NCI-H2081 (cell line): Measurements from ENCODE around the gene RPGRIP1L.
A peak's percentile ranks its signal among the peaks of the same experiment; 100 is the strongest.

Source experiments
- DNase-seq, 2 experiments: peaks; one replicate each; lab custom pipeline; 2025; lab: John Stamatoyannopoulos, UW

RPGRIP1L gene

DNA sequence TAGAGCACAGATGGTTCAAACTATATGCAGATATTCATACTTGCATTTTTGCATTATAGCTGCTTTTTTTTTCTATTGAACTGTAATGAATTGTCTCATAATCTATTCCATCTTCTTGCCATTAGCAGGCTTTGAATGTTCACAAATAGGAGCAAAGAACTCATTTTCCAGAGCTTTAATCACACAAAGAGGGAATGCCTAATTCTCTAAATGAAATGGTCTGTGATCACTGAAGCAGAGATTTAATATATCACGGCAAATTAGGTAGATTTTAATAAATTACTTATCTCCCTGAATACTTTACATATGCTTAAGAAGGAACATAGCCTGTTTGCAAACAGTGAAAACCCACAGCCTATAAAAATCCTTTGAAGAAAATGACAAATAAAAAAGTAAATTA is 103.0 kb downstream of the RPGRIP1L start:
- no peak for DNase-seq

DNA sequence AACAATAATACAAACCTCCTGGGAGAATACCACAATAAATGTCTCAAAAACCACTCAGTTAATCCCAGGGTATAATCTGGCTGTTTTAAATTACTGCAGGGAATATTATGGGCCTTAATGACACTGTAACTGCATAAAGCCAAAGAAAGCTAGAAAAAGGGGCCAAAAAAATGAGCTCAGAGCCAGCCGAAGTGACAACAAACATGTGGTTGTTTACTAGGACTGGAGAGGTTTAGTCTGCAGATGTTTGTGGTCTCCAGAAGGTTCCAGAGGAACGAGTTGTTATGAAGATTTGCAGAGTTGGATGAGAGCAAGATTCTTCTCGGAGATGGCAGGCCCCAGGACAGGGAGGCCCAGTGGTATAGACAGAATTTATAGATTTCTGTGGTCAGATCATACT is 103.5 kb downstream of the RPGRIP1L start:
- no peak for DNase-seq

DNA sequence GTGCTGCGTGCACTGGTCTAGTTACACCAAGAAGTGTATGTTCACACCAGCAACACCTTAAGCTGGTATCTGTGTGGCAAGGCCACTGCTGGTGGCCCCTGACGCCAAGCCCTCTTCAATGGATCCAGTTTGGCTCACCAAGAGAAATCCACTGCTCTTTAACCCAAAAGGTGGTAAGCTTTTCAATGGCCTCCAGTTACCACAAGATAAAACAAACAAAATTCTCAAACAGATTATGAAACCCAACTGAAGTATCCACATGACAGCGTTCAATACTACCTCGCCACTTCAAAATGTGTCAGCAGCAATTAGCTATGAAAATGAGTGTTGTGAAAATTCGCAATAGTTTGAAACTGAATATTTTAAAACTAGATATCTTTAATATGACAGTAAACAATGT is 104.1 kb downstream of the RPGRIP1L start:
- no peak for DNase-seq

DNA sequence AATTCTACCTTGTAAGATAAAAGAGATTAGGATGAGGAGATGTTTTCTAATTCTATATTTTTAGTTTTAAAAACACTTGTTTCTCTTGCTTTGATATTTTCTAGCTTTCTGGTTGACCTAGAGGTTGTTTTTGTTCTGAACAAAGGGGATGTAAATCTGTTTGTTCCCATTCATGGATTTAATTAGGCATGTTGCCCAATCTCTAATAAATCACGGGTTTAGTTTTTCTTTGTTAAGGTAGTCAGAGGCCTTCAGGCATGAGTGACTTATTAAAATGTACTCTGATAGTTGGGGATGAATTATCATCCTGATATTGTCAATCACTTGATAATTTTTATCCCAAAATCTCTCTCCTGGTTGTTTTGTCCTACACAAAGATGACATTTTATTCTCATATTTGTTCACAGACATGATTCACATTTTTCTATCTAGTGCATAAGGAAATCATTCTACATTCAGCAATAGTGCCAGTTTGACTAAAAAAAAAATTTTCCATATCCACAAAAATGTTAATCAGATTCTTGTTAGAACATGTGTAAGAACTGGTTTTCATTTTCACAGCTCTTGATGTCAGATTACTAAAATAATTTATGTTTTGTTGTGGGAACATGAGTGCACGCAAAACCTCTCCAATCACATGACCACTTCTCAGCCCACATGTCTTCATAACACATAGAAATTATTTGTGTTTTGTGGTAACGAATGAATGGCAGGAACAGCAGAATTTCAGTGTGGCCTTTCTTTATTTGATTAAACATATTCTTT is 105.0 kb downstream of the RPGRIP1L start:
- DNase-seq = no peak

DNA sequence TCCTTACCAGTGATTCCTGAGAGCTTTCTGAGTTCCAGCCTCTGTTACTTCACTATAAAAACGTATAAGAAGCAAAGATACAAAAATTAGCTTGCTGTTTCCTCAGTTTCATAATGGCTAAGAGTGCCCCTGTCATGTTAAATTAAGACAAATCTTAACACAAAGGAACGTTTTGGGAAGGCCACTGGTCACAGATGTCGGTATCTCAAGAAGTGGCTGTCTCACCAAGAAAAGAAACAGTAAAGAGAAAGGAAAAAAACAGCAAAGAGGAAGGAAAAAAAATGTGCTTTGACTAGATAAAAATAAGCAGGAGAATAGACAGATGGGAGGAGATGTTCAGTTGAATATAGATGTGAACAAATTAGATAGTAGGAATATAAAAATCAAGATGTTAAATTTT is 105.9 kb downstream of the RPGRIP1L start:
- DNase-seq = no peak

DNA sequence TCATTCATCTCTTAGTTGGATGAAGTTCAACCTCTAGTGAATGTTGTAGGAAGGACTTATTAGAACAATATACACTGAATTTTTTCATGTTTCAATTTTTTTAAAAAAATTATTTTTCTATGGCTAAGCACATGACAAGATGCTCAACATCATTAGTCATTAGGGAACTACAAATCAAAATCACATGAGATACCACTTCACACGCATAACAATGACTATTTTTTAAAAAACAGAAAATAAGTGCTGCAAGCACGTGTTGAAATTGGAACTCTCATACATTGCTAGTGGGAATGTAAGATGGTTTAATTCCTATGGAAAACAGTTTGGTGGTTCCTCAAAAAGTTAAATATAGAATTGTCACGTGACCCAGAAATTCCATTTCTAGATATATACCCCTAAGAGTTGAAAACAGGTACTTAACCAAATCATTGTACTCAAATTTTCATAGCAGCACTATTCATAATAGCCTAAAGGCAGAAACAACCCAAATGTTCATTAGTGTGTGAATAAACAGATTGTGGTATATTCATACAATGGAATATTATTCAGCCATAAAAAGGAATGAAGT is 115.5 kb downstream of the RPGRIP1L start:
- DNase-seq = no peak

DNA sequence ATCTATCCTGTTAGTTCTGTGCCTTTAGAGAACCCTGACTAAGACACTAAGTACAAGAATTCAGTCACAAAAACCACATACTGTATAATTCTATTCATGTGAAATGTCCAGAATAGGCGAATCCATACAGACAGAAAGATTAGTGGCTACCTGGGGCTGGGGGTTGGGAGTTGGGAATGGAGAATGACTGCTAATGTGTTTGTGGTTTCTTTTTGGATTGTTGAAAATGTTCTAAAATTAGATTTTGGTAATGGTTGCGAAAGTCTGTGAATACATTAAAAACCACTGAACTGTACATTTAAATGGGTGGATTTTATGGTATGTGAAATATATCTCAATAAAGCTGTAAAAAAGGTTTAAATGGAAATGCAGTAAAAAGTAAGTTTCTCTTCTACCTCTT is 120.3 kb downstream of the RPGRIP1L start:
- no peak for DNase-seq

DNA sequence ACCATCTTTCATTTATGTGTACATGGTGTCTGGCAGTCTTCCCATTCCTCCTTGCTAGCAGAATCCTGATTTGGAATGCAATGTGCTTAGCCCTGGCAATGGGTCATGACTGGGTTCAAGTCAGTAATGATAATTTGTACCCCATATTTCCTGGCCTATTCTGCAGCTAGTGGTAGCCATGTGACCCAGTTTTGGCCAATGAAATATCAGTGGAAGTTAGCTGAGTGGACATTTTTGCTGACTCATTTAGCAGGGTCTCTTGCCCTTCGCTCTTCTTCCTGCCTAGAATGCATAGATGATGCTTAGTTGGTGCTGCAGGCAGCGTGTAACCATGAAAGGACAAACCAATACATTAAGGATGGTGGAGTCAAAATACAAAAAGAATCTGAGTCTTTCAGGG is 121.9 kb downstream of the RPGRIP1L start:
- DNase-seq = no peak

DNA sequence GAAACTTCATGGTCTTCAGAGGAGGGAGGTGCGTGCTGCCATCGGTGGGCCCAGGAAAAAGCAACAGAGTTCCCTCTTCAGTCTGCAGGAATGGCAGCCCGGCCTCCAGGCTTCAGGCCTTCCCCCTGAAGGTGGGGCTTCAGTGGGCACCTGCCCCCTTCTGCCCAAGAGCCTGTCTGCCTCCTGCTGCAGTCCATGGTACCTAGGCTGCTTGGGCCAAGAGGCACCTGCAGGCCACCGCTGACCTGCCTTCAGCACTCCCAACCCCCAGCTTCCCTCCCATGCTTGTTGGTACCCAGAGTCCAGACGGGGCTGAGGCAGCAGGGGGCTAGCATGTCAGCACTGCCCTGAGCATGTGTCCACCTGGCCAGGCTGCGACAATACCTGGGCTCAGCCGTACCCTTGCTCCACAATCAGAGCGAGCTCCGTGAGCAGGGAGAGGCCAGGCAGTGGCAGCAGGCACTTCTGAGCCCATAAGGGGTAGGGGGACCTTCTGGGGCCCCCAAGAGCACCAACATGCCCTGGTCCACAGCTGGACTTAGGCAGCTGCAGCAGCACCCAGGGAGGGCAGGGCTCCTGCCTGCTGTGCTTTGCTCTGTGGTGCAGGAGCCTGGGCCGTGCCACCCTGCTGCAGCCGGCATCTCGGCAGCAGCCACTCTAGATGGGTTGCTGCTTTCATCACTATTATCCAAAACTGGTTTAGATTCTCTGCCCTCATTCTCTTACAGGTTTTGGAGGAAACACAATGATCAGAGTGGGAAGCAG is 123.4 kb downstream of the RPGRIP1L start:
- no peak for DNase-seq

DNA sequence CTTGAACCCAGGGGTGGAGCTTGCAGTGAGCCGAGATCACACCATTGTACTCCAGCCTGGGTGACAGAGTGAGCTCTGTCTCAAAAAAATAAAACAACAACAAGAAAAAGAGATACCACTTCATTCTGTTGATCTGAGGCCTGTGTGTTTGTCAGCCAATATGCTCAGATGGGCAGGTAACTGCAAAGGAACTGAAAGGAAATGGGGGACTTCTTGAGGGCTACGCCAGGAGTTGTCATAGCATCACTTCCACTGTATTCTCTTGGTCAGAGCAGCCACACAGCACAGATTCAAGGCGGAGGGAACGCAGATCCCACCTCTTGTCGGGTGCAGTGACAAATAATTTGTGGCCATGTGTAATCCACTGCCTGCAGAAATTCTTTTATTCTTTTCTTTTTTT is 126.8 kb downstream of the RPGRIP1L start:
- no peak for DNase-seq

DNA sequence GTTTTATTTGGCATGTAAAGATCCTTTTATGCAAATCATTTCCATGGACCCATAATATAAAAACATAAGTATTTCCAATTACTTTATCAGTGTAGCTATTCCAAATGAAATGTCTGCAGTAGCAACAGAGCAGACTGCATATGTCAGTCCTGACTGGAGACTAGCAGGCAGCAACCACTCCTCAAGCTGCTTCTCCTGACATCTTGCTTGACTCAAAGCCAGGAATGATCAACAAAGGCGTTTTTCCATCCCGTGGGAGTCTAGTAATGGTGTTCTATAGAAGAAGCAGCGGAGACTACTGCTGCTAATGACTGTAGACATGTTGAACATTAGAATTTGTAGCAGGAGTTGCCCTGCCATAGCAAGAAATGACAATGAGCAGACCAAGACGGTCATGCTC is 127.4 kb downstream of the RPGRIP1L start:
- no peak for DNase-seq

DNA sequence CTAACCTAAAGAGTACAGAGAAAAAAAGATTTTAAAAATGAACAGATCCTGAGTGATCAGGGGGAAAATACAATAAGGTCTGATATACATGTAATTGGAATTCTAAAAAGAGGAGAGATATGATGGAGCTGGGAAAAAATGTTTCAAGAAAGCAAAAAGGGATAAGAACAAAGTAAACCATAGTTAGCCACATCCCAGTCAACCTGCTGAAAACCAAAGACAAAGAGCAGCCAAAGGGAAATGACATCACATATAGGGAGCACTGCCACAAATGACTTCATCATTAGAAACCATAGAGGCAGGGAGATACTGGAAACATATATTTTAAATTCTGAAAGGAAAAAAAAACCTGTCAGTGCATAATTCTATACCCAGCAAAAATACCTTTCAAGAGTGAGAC is 131.9 kb downstream of the RPGRIP1L start:
- no peak for DNase-seq

DNA sequence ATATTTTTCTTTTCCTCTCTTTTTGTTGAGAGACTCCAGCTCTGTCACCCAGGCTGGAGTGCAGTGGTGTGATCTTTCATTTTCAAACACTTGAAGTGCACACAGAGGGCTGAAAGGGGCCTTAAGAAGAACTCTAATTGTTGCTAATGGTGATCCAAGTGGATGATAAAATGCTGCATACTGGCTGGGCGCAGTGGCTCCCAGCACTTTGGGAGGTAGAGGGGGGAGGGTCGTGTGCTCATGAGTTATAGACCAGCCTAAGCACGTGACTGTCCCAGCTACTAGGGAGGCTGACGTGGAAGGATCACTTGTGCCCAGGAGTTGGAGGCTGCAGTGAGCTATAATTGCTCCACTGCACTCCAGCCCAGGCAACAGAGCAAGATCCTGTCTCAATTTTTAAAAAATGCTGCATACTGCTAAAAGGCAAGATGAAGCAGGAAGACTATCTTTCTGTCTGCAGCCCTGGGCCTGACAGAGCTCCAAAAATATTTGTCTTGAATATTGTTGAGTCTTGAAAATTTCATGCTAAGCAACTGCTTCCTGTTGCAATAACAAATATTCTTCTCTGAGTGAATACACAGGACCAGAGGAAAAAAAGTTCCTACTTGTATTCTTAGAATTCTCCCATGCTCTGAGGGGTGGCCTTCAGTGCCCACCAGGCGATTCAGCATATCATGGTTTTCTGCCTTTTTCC is 137.0 kb downstream of the RPGRIP1L start:
- no peak for DNase-seq

DNA sequence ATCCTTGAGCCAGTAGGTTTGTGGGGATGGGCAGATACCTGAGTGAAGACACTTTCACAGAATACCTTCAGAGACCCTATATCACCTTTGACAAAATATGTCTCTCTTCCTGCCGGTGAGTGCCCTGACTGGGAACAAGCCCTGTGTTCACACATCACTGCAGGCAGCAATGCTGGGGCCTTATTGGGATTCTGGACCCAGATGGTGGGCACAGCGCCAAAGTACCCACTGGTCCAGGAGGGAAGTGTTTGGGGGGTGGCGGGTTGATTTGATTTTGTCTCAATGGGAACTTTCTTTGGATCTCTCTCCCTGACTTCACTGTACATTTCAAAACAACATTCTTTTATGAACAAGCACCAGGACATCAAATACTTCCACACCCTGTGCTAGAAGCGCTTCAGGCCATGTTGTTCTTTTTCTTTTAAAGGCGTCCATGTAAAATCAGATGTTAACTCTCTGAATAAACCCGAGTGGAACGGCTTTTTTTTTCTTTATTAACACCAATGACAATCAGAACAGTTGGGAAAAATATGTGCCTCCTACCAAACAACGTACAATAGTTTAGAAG is 138.3 kb downstream of the RPGRIP1L start:
- no peak for DNase-seq

DNA sequence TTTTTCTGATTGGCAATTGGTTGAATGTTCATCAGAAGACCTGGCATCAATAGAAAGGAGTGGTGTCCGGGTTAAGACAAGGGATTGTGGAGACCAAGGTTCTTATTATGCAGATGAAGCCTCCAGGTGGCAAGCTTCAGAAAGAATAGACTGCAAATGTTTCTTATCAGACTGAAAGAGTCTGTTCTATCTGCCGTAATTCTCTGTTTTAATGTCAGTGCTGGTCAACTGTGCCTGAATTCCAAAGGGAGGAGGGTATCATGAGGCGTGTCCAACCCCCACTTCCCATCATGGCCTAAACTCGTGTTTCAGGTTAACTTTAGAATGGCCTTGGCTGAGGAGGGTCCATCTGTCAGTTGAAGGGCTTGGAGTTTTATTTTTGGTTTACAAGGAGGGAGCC is 140.2 kb downstream of the RPGRIP1L start:
- no peak for DNase-seq

DNA sequence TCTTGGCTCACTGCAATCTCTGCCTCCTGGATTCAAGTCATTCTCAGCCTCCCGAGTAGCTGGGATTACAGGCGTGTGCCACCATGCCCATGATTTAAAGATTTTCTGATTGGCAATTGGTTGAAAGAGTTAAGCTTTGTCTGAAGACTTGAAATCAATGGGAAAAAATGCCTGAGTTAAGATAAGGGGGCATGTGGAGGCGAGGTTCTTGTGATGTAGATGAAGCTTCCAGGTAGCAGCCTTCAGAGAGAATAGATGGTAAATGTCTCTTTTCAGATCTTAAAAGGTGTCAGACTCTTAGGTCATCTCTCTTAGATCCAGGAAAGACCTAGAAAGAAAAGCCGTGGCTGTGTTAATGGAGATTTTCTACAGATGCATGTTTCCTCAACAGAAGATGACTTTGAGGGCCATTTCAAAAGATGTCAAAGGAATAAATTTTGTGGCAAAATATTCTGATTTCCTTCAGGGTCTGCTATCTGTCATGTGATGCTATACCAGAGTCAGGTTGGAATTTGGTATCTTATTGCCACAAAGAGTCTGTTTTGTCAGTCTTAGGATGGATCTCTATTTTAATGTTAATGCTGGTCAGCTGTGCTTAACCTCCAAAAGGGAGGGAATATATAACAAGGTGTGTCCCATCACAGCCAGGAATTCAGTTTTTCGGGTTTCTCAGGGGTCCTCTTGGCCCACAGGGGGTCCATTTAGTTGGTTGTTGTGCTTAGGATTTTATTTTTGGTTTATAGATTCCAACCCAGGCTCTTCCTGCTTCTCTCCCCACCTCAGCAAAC is 142.4 kb downstream of the RPGRIP1L start:
- no peak for DNase-seq

DNA sequence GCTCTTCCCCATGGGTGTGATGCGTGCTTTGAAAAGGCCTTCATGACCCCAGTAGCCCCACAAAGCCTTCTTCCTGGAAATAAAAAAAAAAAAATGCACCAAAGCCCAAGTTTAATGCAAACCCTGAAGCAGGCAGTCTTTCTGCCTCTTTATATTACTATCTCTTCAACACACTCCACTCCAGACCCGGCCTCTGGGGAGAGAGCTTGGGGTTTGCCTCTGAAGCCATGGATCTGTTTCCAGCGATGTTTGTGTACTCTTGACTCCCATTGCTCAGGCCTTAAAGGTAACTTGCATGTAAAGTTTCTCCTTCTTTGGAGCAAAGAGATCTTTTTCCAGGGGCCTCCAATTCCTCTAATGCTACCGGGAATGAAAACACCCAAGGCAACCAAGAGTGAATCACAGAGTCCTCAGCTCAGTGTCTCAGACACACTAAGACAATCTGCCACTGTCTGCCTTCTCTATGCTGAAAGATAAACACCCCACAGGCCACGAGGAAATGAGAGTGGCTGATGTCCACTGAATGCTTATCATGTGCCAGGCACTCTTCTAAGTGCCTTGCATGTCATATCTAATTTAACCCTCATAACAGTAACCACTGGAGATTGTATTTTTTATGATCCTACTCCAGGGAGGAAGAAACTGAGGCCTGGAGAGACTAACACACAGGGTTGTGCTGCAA is 144.2 kb downstream of the RPGRIP1L start:
- DNase-seq = no peak

DNA sequence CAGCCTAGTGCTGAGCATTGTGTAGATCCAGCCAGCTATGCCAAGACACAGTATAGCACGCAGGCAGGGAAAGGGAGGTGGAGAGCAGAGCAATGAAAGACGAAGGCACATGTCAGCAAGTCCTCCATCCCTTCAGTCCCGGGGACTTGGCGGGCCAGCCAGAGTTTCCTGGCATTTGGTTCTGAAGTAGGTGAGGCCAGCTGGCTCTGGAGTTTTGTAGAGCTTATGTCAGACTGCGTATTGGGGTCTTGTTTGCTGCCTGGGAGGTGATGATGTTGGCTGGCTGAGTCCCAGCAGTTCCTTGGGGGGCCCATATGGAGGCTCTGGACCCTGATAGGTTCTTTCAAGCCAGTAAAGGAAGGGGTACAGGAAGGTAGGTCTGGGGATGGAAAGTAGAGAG is 144.9 kb downstream of the RPGRIP1L start:
- no peak for DNase-seq

DNA sequence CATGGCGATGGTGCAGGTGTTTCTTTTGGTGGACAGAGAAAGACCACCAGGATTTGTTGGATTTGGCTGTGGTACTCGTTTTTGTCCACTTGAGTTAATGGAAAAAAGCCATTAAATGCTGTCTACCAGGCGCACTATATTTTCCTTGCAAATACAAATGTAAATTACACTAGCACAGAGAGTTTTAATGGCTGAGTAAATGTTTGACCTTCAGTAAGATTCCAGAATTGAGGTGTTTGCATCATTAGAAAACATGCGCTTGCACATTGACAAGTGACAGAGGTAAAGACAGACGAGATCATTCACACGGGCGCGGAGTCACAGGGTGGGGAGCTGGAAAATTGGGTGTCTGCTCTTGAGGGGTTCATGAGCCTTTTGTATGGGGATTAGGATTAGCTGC is 147.1 kb downstream of the RPGRIP1L start:
- DNase-seq = peak; percentile 30 to 81

DNA sequence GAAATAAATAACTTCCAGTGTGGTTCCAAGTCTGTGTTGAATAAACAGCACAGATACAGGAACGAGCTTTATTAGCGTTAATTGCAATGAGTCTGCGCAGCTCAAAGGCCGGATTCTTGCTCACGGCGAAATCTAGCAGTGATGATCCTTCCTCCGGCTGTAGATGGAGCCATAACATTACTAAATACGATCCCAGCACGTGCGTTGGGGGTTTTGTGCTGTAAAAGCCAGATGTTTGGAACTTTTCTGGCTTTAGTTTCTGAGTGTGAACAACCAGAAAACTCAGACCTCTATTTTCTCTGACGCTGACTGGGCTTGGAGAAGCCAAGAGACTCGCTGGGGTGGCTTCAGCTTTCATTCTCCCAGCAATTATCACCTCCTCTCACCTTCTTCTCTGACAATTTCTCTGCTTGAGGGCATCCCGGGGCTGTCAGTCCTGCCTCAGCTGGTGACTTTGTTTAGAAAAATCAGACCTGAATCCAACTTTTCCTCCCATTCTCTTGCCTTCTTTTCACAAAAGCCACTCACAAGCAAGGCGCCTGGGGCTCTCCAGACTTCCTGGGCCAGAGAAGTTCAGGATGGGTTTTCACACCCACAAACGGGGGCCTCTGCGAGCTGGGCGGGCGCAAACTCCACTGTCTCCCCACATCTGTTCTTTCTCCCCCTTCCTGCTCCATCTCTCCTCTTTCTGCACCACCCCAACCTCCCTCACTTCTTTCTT is 153.5 kb downstream of the RPGRIP1L start:
- DNase-seq = peak; percentile 68 to 89
